ENCODE results near the gene TOE1.
A peak's percentile ranks its signal among the peaks of the same experiment; 100 is the strongest.

Gene TOE1

DNA sequence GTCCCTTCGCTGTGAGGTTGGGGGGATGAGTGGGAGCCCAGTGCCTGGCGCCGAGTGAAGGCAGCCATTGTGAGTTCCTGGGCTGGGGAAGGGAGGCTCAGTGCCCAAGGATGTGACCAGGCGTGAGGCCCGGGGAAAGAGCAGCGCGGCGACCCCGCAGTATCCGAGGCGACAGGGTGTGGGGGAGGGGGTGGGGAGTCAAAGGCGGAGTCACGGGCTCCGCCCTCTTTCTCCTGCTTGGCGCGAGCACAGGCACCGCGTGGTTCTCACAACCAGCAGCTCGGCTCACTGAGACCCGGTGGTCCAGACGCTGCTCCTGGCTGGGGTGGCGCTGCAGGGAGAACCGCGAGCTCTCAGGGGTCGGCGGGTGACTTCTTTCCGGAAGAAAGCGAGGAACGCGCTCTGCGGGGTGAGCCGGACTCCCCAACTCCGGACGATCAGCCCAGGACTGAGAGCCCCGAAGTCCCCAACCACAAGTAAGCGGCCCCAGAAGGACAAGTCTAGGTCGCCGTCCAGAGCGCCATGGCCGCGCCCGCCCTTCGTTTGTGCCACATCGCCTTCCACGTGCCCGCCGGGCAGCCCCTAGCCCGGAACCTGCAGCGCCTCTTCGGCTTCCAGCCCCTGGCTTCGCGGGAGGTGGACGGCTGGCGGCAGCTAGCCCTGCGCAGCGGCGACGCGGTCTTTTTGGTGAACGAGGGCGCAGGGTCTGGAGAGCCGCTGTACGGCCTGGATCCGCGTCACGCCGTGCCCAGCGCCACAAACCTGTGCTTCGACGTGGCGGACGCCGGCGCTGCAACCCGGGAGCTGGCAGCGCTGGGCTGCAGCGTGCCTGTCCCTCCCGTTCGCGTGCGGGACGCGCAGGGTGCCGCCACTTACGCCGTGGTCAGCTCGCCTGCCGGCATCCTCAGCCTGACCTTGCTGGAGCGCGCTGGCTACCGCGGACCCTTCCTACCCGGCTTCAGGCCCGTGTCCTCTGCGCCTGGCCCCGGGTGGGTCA lies 13.0 kb upstream of the TOE1 start, which contains the start of gene HPDL:
TSS of gene HPDL (plus strand) at position 269 of the 997 bp plus-strand sequence. CDS start at position 523, 254 bp downstream.
- DNase-seq = peak; percentile 73

DNA sequence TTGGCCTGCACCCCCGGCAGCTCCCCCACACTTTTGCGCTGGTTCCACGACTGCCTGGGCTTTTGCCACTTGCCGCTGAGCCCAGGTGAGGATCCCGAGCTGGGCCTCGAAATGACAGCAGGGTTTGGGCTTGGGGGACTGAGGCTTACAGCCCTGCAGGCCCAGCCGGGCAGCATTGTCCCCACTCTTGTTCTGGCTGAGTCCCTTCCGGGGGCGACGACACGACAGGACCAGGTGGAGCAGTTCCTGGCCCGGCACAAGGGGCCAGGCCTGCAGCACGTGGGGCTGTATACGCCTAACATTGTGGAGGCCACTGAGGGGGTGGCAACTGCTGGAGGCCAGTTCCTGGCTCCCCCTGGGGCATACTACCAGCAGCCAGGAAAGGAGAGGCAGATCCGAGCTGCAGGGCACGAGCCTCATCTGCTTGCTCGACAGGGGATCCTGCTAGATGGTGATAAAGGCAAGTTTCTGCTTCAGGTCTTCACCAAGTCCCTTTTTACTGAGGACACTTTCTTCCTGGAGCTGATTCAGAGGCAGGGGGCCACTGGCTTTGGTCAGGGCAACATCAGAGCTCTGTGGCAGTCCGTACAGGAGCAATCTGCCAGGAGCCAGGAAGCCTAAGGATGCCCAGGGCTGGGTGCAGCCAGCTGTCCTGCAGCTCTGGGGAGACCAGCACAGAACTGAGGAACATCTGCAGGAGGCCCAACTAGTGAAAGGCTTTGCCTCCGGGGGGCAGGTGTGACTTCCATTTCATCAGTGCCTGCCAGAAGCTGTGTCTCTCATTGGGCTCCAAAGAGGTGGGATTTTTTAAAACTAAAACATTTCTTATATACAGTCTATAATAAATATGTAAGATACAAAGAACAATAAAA lies 12.1 kb upstream of the TOE1 start:
- DNase-seq = no peak

DNA sequence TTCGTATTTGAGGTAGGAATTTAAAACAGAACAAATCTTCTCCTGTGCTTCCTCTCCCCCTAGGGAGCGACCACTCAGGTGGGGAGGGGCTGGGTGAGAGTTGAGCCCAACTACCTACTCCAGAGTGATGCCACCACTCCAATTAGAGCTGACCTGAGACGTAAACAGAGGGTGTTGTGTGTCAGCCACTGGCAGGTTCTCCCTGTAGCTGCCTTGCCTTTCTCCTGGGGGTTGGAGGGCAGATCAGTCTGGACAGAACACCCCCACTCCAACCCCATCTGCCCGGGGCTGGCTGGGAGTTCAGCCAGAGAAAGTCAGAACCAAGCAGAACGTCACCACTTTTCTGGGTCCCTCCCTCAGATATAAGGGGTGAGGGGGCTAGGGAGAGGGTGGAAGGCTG lies 11.3 kb upstream of the TOE1 start:
- DNase-seq = no peak

DNA sequence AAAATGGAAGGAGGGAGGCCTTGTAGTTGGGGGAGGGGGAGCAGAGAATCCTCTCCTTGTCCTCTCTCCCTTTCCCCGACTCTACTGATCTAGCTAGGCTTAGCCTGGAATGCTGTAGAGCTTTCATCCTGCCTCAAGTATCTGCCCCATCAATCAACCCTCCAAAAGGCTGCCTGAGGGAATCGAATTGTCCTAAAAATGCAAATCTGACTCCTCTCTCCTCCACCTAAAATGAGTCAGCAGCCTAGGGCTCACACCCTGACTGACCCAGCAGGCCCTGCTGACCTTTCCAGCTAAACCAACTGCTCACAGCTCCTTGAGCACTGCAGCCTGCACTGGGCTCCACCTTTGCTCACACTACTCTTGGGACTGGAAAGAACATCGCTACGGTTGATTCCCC lies 10.5 kb upstream of the TOE1 start:
- DNase-seq = no peak

DNA sequence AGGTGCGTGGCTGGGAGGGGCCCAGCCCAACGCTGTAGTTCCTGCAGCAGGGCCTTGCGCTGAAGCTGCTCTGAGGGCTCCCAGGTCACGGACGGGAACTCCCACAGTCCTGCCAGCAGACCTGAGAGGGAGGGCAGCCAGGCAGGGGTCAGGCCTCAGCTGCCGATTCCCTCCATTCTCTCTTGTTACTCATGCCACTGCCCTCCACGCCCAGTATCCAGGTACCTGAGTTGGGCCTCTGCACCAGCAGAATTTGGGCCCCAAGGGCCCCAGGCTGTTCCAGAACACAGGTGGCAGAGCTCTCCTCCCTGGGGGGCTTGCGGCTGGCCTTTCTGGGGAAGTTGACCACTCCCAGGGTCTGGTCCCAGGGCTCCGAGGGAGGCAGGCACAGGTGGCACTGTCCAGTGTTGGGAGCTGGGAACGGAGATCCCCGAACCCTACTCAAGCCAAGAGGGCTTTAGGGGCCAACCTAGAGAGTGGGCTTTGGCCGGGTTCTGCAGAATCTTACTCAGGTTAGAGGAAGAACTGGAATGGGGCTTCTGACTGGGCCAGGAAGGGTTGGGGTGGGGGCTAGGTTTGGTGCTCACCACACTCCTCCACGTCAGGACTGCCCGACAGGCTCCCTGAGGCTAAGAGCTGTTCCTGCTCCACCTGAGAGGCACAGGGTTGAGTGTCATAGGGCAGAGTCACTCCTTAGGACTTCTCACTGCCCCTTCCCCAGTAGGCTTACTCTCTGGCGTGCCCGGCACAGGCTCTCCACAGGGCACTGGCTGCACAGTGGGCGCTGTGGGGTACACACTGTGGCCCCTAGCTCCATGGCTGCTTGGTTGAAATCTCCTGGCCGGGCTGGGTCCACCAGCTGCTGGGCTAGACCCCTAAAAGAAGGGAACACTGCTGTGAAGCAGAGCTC lies 8.3 kb upstream of the TOE1 start:
- DNase-seq = no peak

DNA sequence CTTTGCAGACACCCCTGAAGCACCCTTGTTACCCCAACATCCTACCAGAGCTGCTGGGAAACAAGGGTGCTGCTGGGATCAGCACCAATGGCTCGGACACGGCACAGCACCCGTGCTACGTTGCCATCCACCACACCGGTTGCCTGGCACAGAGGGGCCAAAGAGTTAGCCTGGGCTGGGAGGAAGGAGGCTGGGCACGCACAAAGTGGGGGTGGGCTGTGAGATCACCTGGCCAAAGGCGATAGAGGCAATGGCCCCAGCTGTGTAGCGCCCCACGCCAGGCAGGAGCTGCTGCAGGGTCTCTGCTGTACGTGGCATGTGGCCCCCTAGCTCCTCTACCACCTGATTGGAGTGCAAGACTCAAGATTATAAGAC lies 7.6 kb upstream of the TOE1 start:
- DNase-seq = no peak

DNA sequence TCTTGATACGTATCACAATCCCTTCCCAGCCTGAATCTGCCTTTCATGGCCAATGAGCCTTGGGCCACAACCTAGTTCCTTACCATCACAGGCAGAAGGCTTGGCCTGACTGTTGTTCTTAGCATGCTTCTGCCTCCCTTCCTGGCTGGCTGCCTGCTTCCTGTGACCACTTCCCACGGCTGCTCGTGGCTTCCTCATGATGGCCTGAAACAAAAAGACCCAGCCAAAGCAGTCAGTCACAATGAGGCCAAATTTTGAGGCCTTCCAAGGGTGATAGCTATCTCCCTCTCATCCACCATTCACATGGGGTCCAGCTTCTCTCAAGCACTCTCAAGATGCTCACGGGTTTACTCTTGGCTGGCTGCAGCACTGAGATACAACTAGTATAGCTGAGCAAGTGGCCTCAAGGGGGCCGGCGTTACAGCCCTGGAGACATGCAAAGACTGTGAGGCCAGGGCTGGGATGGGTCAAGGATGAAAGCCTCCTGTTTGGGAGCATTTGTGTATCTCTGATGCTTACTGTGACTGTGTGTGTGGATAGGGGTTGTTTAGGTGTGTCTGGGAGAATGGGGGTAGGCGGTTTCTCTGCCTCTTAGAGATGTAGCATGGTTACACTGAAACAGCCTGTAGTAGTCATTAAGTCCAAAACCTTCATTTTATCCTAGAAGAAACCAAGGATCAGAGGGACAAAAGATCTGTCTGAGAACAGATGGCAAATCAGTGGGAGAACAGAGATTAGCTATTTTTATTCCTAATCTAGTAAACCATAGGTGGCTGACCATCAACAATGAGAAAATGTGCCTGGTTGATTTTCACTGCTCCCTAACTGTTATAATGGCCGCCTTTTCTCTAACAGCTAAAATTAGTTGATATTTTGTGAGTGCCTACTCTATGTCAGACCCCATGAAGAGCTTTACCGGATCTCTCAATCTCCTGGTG lies 5.4 kb upstream of the TOE1 start:
- DNase-seq = no peak

DNA sequence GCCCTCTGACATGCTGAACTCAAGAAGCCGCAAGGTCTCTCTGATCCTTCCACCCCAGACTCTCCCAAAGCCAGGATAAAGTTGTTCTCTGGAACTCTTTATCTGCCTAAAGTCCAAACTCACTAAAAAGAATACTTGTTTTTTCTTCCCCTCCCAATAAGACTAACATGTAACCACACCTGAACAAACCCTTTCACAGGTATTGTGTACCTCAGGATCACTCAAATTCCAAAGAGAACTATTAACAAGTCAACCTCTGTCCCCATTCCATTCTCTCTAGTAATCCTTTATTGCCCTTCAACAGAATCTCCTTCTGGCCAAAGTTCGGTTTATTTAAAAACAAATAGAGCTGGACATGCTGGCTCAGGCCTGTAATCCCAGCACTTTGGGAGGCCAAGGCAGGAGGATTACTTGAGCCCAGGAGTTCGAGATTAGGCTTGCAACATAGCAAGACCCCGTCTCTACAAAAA lies 4.1 kb upstream of the TOE1 start:
- DNase-seq = no peak

DNA sequence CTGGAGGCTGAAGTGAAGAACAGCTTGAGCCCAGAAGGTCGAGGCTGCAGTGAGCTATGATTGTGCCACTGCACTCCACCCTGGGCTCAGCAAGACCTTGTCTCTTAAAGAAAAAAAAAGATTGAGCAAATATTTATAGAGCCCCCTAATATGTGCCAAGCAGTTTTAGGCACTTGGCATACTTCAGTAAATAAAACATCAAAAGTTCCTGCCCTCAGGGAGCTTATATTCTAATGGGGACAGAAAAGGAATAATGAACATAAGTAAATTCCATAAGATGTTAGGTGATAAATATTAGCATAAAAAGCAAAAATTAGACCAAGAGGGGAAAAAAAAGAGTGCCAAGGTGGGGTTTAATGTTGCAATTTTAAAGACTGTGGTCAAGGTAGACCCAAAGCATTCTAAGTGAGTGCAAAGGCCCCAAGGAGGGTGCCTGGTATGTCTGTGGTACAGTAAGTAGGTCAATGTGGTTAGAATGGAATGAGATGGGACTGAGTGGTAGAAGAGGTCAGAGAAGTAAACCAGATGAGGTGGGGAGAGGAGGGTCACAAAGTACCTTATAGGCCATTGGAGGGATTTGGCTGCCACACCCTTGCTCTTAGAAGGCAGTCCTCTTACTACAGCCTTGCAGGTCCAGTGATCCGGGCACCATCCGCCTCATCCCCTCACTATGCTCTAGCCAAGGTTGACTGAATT lies 2.2 kb upstream of the TOE1 start:
- DNase-seq = no peak

DNA sequence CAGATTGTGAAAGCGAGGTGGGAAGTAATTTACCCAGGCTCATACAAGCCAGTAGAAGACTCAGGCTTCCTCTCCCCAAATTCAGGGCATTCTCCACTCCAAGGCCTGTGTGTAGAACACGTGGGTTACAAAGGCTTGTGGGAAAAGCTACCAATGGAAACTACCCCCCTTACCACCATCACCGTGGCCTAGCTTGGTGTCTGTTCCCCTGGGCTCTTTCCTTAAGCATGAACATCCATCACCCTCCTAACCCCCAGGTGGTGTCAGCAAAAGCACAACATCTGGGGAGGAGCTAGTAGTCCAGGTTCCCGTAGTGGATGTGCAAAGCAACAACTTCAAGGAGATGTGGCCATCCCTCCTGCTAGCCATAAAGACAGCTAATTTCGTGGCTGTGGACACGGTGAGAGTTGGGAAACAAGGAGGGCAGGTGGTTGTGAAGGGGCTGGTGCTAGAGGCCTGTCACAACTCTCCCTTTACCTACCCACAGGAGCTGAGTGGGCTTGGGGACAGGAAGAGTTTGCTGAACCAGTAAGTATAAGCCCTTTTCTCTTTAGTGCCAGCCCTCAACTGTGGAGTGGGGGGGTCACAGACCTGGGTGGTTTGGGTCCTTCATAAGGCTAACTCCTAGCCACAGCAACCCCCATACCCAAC lies 971 bp downstream of the TOE1 start:
- DNase-seq = peak; percentile 26

DNA sequence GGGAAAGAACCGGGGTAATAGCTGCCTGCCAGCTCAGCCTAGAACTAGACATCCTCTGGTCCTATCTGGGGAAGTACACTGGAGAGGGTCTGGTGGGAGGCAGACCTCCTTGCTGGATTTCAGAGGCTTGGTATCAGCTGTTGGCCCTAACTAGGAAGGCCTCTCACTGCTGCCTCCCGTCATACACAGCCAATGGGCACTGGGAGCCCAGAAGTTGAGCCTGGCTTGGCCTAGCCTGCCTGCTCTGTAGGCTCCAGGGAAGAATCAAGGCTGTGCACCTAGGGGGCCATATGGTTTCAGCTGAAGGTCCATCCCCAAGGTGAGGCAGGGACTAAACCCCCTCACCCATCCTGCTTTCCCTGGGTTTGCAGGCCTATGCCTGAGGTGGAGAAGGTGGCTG lies 4.5 kb downstream of the TOE1 start:
- DNase-seq = no peak

DNA sequence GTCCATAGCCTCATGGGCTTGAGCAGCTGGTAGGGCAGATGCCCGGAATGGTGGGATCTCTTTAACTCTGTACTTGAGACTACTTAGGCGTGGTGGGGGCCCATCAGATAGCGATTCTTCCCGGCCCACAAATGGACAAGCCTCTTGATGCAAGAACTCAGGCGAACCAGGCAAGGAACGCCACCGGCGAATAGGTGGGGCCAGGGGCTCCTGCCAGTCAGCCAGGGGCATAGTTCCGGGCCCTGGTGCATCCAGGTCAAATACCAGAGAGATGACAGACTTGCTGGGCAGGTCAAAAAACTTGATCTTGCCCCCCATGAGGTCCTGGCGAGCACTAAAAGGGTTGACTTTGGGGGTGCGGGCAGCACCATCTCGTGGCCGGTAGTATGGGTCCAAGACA lies 5.0 kb downstream of the TOE1 start:
- DNase-seq = no peak

DNA sequence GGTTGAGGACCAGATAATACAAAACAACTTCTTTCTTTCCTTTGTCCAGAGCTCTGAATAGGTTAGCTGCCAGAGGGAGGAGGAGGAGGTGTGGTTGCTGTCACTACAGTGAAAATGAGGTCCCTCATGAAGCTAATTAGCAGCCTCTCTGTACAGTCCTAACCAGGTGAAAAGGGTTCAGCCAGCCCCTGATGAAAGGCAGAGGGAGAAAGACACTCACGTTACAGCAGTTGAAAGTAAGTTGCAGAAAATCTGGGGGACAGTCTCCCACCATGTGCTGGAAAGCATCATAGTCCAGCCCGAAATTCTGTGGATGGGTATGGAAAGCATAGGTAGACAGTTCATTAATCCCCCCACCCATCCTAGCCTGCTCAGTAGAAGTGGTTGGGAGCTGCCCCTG lies 6.5 kb downstream of the TOE1 start:
- DNase-seq = no peak

DNA sequence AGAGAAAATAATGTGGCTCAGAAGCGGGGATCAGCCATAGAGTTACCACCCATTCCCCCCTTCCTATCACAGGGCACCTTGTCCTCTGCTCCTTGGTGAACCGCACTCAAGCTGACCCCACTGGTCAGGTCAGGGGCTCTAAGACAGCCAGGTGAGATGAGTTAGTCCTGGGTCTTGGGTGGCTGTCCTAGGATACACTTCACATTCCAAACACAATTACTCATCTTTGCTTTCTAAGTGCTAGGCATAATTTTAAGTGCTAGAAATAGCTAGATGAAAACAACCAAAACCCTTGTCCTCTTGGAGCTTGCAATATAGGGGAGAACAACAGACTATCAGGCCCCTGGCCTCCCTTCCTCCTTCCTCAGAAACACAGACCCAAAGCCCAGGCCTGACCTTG lies 8.1 kb downstream of the TOE1 start:
- no peak for DNase-seq

DNA sequence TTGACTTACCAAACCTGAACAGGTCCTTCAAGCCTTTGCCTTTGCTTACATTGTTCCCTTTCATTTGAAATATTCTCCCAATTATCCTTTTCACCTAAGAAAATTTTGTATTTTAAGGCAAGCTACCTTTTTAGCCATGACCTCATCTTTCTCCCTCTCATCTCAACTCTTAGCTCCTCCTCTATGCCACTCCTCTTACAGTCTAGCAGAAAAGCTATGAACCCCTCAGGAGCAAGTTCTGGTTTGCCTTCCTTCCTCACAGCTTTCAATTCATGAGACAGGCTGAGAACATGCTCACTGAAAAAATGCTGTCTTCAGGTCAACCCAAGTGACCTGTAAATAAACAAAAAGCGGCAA lies 8.6 kb downstream of the TOE1 start:
- no peak for DNase-seq

DNA sequence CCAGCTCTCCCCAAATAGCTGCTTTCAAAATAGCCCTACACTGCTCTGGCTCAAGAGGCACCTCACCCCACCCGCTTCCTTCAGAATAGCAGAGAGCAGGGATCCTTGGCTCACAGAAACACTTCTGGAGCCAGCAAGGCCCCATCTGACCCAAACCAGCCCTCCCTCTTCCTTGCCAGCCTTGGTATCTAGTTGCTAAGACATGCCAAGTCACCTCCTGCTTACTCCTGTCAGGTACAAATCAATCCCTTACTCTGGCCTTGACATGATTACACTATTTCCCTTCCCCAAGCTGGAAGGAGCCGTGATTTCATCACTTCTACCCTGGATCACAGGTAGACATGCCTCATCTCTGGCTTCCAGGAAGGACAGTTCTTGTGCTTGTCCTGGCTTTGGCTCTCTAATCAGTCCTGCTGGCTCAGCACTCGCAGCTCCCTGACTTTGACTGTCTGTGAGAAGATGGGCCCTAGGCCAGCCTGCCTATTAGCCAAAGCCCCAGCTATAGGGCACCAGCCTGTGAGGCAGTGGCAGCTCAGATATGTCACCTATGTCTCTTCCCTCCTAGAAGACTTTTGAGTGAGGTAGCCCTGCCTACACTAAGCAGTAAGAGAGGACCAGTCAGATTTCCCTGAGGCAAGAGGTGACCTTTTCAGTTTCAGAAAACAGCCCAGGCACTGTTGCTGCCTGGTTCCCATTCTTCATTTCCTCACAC lies 9.2 kb downstream of the TOE1 start:
- no peak for DNase-seq

DNA sequence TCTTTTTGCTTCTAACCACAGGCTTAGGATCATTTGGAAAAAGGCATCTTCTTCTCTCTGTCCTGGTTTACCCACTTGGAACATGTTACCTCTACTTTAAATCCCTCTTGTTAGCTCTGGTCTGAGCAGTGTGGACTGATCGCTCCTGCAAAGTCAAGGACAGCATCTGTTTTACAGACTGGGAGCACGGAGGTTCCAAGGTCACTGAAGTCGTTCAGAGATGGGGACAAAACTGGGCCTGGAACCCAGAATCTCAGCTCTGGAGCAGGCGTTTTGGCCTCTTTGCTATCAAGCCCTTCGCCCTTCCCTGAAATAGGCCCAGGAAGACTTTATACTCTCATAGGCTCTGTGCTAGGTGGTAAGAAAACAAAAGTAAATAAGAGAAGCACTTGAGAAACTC lies 11.5 kb downstream of the TOE1 start:
- no peak for DNase-seq

DNA sequence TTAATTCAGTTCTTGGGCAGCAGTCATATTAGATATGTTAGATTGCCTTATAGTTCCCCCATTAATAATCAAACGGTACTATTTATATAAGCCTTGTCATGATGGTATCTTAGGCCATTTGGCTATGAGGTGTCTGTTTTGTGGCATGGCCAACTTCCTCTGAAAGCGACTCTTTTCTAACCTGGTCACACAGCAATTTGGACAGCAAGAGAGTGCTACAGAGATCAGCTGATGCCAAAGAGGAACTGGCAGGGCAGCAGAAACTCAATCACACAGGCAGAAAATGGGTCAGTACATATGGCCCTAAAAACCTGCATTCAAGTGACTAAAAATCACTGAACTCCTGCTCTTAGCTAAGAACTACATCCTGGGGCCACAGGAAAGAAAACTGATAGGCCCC lies 13.7 kb downstream of the TOE1 start:
- no peak for DNase-seq

DNA sequence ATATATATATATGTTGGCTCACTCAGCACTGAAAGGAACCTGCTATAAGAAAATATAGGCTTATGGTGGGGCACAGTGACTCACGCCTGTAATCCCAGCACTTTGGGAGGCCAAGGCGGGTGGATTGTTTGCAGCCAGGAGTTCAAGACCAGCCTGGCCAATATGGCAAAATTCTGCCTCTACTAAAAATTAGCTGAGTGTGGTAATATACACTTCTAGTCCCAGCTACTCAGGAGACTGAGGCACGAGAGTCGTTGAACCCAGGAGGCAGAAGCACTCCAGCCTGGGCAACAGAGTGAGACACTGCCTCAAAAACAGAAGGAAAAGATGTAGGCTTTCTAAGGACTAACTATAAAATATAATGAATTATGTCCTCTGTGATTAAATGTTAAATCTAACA lies 14.9 kb downstream of the TOE1 start:
- DNase-seq = no peak

DNA sequence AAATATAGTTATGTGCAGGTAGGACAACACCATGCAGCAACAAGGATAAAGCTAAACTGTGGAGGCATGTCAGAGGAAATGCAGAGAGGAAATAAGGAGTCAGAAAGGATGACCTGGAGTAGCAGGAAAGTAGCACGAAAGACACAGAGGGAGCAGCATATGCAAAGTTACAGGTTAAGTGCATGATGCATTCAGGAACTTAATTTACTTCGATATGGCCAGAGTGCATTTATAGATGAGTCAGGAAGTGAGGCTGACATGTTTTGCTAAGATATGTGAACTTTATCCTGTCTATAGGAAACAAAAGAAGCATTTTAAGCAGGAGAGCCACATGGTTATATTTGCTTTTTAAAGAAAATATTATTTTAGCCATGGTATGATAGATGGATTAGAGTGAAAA lies 15.7 kb downstream of the TOE1 start:
- no peak for DNase-seq

Measured in stimulated activated CD4-positive, alpha-beta T cell treated with anti-CD3 and anti-CD28 coated beads, Interleukin-4, amount 100 ng/mL, for 24 hours (primary cell).